Astrocyte (in vitro differentiated cells and primary cell): Measurements from ENCODE around the gene RIN1. TPM values are rescaled to one million over a fixed set of nuclear protein-coding genes. Genes with fewer than 3 reads are reported as not detected.
A peak's percentile ranks its signal among the peaks of the same experiment; 100 is the strongest.

ENCODE experiments used
- DNase-seq: peaks from one replicate; pipeline ENCODE4 v3.0.0-alpha.2; 2010; ENCODE audit warnings: low read depth
- FAIRE-seq: peaks from 2 replicates; lab custom pipeline; 2011; peaks lifted over from hg19 to GRCh38; lab: Jason Lieb, UNC
- H2AFZ ChIP-seq: 2 replicates; pipeline ENCODE4 v1.6.0; 2012; ENCODE audit warnings: low read depth, low read length, inconsistent platforms
- H3K27ac ChIP-seq: 2 replicates; pipeline ENCODE4 v1.5.1; 2011; ENCODE audit warnings: low read depth, low read length, inconsistent platforms
- H3K27me3 ChIP-seq: 2 replicates; pipeline ENCODE4 v1.6.0; 2011; ENCODE audit warnings: low read length, inconsistent platforms; ENCODE audit not compliant: insufficient read depth
- H3K36me3 ChIP-seq: 2 replicates; pipeline ENCODE4 v1.5.1; 2011; ENCODE audit warnings: low read length, inconsistent platforms; ENCODE audit not compliant: insufficient read depth
- H3K4me1 ChIP-seq: 2 replicates; pipeline ENCODE4 v1.5.1; 2011; ENCODE audit warnings: low read length, inconsistent platforms; ENCODE audit not compliant: insufficient read depth
- H3K4me2 ChIP-seq: 2 replicates; pipeline ENCODE4 v1.6.0; 2012; ENCODE audit warnings: low read length, inconsistent platforms
- H3K4me3 ChIP-seq: 2 replicates; pipeline ENCODE4 v1.5.1; 2011; ENCODE audit warnings: low read depth, mild to moderate bottlenecking, low read length, inconsistent platforms; ENCODE audit not compliant: insufficient read depth
- H3K79me2 ChIP-seq: 2 replicates; pipeline ENCODE4 v1.6.0; 2012; ENCODE audit warnings: mild to moderate bottlenecking, low read length, inconsistent platforms; ENCODE audit not compliant: insufficient read depth
- H3K9ac ChIP-seq: 2 replicates; pipeline ENCODE4 v1.6.0; 2012; ENCODE audit warnings: mild to moderate bottlenecking, low read length, inconsistent platforms
- H3K9me3 ChIP-seq: 2 replicates; pipeline ENCODE4 v1.5.1; 2012; ENCODE audit warnings: low read depth, mild to moderate bottlenecking, low read length, inconsistent platforms; ENCODE audit not compliant: insufficient read depth
- H4K20me1 ChIP-seq: 2 replicates; pipeline ENCODE4 v1.6.0; 2012; ENCODE audit warnings: low read length, inconsistent platforms; ENCODE audit not compliant: insufficient read depth
- H3K27ac Mint-ChIP-seq: one replicate; pipeline ENCODE4 v1.8.0; 2021; ENCODE audit warnings: mild to moderate bottlenecking, mixed read lengths; ENCODE audit not compliant: unreplicated experiment
- H3K27me3 Mint-ChIP-seq: one replicate; pipeline ENCODE4 v1.8.0; 2021; ENCODE audit warnings: low read depth, mixed read lengths; ENCODE audit not compliant: unreplicated experiment
- H3K36me3 Mint-ChIP-seq: one replicate; pipeline ENCODE4 v1.8.0; 2021; ENCODE audit warnings: low read depth, mixed read lengths; ENCODE audit not compliant: unreplicated experiment
- H3K4me1 Mint-ChIP-seq: one replicate; pipeline ENCODE4 v1.8.0; 2021; ENCODE audit warnings: low read depth, mixed read lengths; ENCODE audit not compliant: unreplicated experiment
- H3K4me3 Mint-ChIP-seq: one replicate; pipeline ENCODE4 v1.8.0; 2021; ENCODE audit warnings: mild to moderate bottlenecking, moderate library complexity, mixed read lengths; ENCODE audit not compliant: unreplicated experiment
- H3K9me3 Mint-ChIP-seq: one replicate; pipeline ENCODE4 v1.8.0; 2021; ENCODE audit warnings: mild to moderate bottlenecking, mixed read lengths; ENCODE audit not compliant: unreplicated experiment
- CTCF ChIP-seq: IDR thresholded peaks from 2 replicates; pipeline ENCODE4 v1.5.1; 2011; ENCODE audit warnings: low read depth, mild to moderate bottlenecking, inconsistent platforms, low read length, moderate library complexity; ENCODE audit not compliant: insufficient read depth
- EZH2 ChIP-seq: IDR thresholded peaks from 2 replicates; pipeline ENCODE4 v1.6.1; 2012; ENCODE audit warnings: mild to moderate bottlenecking, low read length, inconsistent platforms; ENCODE audit not compliant: insufficient read depth
- total RNA-seq: library from RNA; stranded (reverse); gene quantifications from 2 replicates; pipeline ENCODE4 v1.2.1, GENCODE V29; 2021

Gene RIN1
- total RNA-seq, 1 donor from 2014 or later = 12.0 TPM

GRCh38 chr11:66325263-66325671 is 11.0 kb downstream of the RIN1 start:
- Histone ChIP-seq H3K9ac (no peak overlapping the region), H3K36me3 (no peaks in the 10 kb centered on the region), H3K4me3 (no peak overlapping the region), H3K9me3 (no peaks in the 10 kb centered on the region), H2AFZ (no peak overlapping the region), H3K4me2 (peak overlapping the region; percentile 39), H3K27me3 (no peaks in the 10 kb centered on the region), H3K27ac (peak overlapping the region; percentile 32), H4K20me1 (no peaks in the 10 kb centered on the region), H3K79me2 (no peaks in the 10 kb centered on the region), H3K4me1 (peaks cover 46% of the 10 kb centered on the region)
- peak overlapping the region; percentile 24 for H3K27ac Mint-ChIP-seq
- H3K9me3 Mint-ChIP-seq = peaks cover 4% of the 10 kb centered on the region
- DNase-seq = no peak
- TF ChIP-seq EZH2 = no peak
- no peak for TF ChIP-seq CTCF
- H3K36me3 Mint-ChIP-seq = no peaks in the 10 kb centered on the region
- H3K4me3 Mint-ChIP-seq = no peak overlapping the region
- FAIRE-seq = no peak
- no peaks in the 10 kb centered on the region for H3K27me3 Mint-ChIP-seq
- H3K4me1 Mint-ChIP-seq = peaks cover 39% of the 10 kb centered on the region

GRCh38 chr11:66324664-66325063 is 11.6 kb downstream of the RIN1 start:
- no peaks in the 10 kb centered on the region for H3K27me3 Mint-ChIP-seq
- no peak for FAIRE-seq
- peak overlapping the region; percentile 72 for H3K27ac Mint-ChIP-seq
- no peaks in the 10 kb centered on the region for H3K27me3 ChIP-seq
- H3K4me3 Mint-ChIP-seq = no peak overlapping the region
- H3K4me1 Mint-ChIP-seq = peaks cover 39% of the 10 kb centered on the region
- H3K9me3 ChIP-seq = no peaks in the 10 kb centered on the region
- no peak overlapping the region for H3K9ac ChIP-seq
- no peak overlapping the region for H3K4me3 ChIP-seq
- H3K79me2 ChIP-seq = no peaks in the 10 kb centered on the region
- no peak for DNase-seq
- no peaks in the 10 kb centered on the region for H4K20me1 ChIP-seq
- H3K9me3 Mint-ChIP-seq = peaks cover 7% of the 10 kb centered on the region
- H3K27ac ChIP-seq = peak overlapping the region; percentile 32
- peaks cover 2% of the 10 kb centered on the region for H3K36me3 Mint-ChIP-seq
- H3K4me1 ChIP-seq = peaks cover 46% of the 10 kb centered on the region
- no peak overlapping the region for H2AFZ ChIP-seq
- no peaks in the 10 kb centered on the region for H3K36me3 ChIP-seq
- peak overlapping the region; percentile 39 for H3K4me2 ChIP-seq
- TF ChIP-seq EZH2 (no peak), CTCF (no peak)

- Mint-ChIP-seq H3K36me3 (peaks cover 6% of the 10 kb centered on the region), H3K27ac (no peak overlapping the region), H3K9me3 (peaks cover 13% of the 10 kb centered on the region), H3K4me1 (peaks cover 45% of the 10 kb centered on the region), H3K27me3 (no peaks in the 10 kb centered on the region), H3K4me3 (no peak overlapping the region)
- Histone ChIP-seq H2AFZ (no peak overlapping the region), H3K4me1 (peaks cover 47% of the 10 kb centered on the region), H3K9ac (no peak overlapping the region), H4K20me1 (no peaks in the 10 kb centered on the region), H3K36me3 (no peaks in the 10 kb centered on the region), H3K4me3 (no peak overlapping the region), H3K27me3 (no peaks in the 10 kb centered on the region), H3K79me2 (no peaks in the 10 kb centered on the region), H3K27ac (no peak overlapping the region), H3K4me2 (no peak overlapping the region), H3K9me3 (no peaks in the 10 kb centered on the region)
- TF ChIP-seq EZH2 (no peak), CTCF (no peak)
- DNase-seq (no peak), FAIRE-seq (no peak)
These were observed 12.6 kb downstream of the RIN1 start for GRCh38 chr11:66323684-66324083.
